SK-N-SH treated with all-trans-retinoic acid at 6 μM for 48 hours (cell line): Measurements from ENCODE around the gene SPOCK1.

Experiments
- ATAC-seq: fragments of 200-7000 bp; cut with Tn5 transposase; 3 replicates; pipeline ENCODE4 v1.9.1; 2020; ENCODE audit warnings: mild to moderate bottlenecking, moderate library complexity
- ARNTL ChIP-seq: fragments of 450-650 bp; formaldehyde crosslinking; IDR thresholded peaks from 2 replicates; pipeline ENCODE4 v1.5.0; 2020; ENCODE audit warnings: low read depth, mild to moderate bottlenecking, moderate library complexity, borderline replicate concordance
- CSDC2 ChIP-seq: fragments of 250-450 bp; sonication (Bioruptor Pico); IDR thresholded peaks from 2 replicates; pipeline ENCODE4 v1.5.0; 2020; ENCODE audit warnings: mild to moderate bottlenecking, moderate library complexity
- ESRRG ChIP-seq: fragments of 250-450 bp; sonication (Bioruptor Pico); IDR thresholded peaks from 2 replicates; pipeline ENCODE4 v1.6.1; 2021; ENCODE audit warnings: mild to moderate bottlenecking
- GLIS3 ChIP-seq: fragments of 250-450 bp; sonication (Bioruptor Pico); IDR thresholded peaks from 2 replicates; pipeline ENCODE4 v1.5.0; 2020; ENCODE audit warnings: mild to moderate bottlenecking, moderate library complexity
- ISL1 ChIP-seq: fragments of 250-450 bp; sonication (Bioruptor Pico); IDR thresholded peaks from 2 replicates; pipeline ENCODE4 v2.1.2; 2022; ENCODE audit warnings: mild to moderate bottlenecking, moderate library complexity
- OSR1 ChIP-seq: fragments of 250-450 bp; sonication (Bioruptor Pico); IDR thresholded peaks from 2 replicates; pipeline ENCODE4 v1.8.0; 2022; ENCODE audit warnings: moderate library complexity, mild to moderate bottlenecking, inconsistent platforms
- PPARA ChIP-seq: fragments of 250-450 bp; sonication (Bioruptor Pico); IDR thresholded peaks from 2 replicates; pipeline ENCODE4 v1.5.0; 2020; ENCODE audit warnings: mild to moderate bottlenecking, borderline replicate concordance
- RARB ChIP-seq: fragments of 250-450 bp; sonication (Bioruptor Pico); IDR thresholded peaks from 2 replicates; pipeline ENCODE4 v1.8.0; 2021; ENCODE audit warnings: mild to moderate bottlenecking, moderate library complexity
- SNAI2 ChIP-seq: fragments of 250-450 bp; sonication (Bioruptor Pico); IDR thresholded peaks from 2 replicates; pipeline ENCODE4 v1.5.0; 2020; ENCODE audit warnings: mild to moderate bottlenecking, moderate library complexity
- TCF4 ChIP-seq: fragments of 250-450 bp; sonication (Bioruptor Pico); IDR thresholded peaks from 2 replicates; pipeline ENCODE4 v1.8.0; 2021; ENCODE audit warnings: mild to moderate bottlenecking, moderate library complexity, borderline replicate concordance
- TOX ChIP-seq: fragments of 250-450 bp; sonication (Bioruptor Pico); IDR thresholded peaks from 2 replicates; pipeline ENCODE4 v1.8.0; 2021; ENCODE audit warnings: mild to moderate bottlenecking, moderate library complexity, borderline replicate concordance
- ZC3H10 ChIP-seq: fragments of 250-450 bp; sonication (Bioruptor Pico); IDR thresholded peaks from 2 replicates; pipeline ENCODE4 v1.5.1; 2021; ENCODE audit warnings: mild to moderate bottlenecking, moderate library complexity
- ZFP3 ChIP-seq: fragments of 250-450 bp; sonication (Bioruptor Pico); IDR thresholded peaks from 2 replicates; pipeline ENCODE4 v1.5.0; 2020; ENCODE audit warnings: mild to moderate bottlenecking, moderate library complexity
- ZFP30 ChIP-seq: fragments of 450-650 bp; formaldehyde crosslinking; IDR thresholded peaks from 2 replicates; pipeline ENCODE4 v1.5.0; 2022; ENCODE audit warnings: mild to moderate bottlenecking, moderate library complexity
- ZNF565 ChIP-seq: fragments of 450-650 bp; formaldehyde crosslinking; conservative IDR thresholded peaks from 2 replicates; pipeline ENCODE4 v1.5.0; 2020; ENCODE audit warnings: low read depth, mild to moderate bottlenecking, moderate library complexity
- ZNF70 ChIP-seq: fragments of 450-650 bp; formaldehyde crosslinking; IDR thresholded peaks from 2 replicates; pipeline ENCODE4 v1.5.0; 2020; ENCODE audit warnings: mild to moderate bottlenecking, moderate library complexity
- TF ChIP-seq, protein P1 (sequence below): fragments of 250-450 bp; sonication (Bioruptor Pico); IDR thresholded peaks from 2 replicates; pipeline ENCODE4 v1.8.0; 2021; ENCODE audit warnings: low read depth, mild to moderate bottlenecking, moderate library complexity, borderline replicate concordance
- TF ChIP-seq, protein P2 (sequence below): fragments of 250-450 bp; sonication (Bioruptor Pico); IDR thresholded peaks from 2 replicates; pipeline ENCODE4 v1.5.1; 2021; ENCODE audit warnings: mild to moderate bottlenecking, moderate library complexity
- TF ChIP-seq, protein P3 (sequence below): fragments of 250-450 bp; sonication (Bioruptor Pico); IDR thresholded peaks from 2 replicates; pipeline ENCODE4 v1.8.0; 2020; ENCODE audit warnings: mild to moderate bottlenecking, moderate library complexity, borderline replicate concordance
- TF ChIP-seq, protein P4 (sequence below): fragments of 250-450 bp; sonication (Bioruptor Pico); IDR thresholded peaks from 2 replicates; pipeline ENCODE4 v1.5.1; 2020; ENCODE audit warnings: low read depth, mild to moderate bottlenecking, moderate library complexity
- TF ChIP-seq, protein P5 (sequence below): fragments of 250-450 bp; sonication (Bioruptor Pico); IDR thresholded peaks from 2 replicates; pipeline ENCODE4 v1.5.0; 2020; ENCODE audit warnings: mild to moderate bottlenecking, moderate library complexity

The SPOCK1 gene

DNA sequence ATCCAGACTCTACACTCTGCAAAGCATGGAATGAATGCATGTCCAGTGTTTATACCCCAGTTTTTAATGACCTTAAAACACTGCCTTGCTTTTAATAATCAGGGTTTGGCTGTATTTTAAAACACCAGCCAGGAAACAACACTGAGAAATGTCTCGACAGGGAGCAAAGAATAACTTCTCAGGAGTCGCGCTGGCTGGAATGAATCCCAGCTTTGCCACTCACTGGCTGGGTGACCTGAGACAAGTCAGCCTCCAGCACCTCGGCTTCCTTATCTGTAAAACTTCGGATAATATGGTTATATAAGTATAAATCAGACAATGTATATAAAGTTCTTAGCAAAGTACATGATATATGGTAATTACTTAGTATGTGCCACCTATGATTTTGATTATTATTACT, 505.0 kb downstream of the SPOCK1 start (continued):
- TF ChIP-seq TCF4 (CRISPR knock-in tag) = no peak
- TF ChIP-seq, protein P1, sequence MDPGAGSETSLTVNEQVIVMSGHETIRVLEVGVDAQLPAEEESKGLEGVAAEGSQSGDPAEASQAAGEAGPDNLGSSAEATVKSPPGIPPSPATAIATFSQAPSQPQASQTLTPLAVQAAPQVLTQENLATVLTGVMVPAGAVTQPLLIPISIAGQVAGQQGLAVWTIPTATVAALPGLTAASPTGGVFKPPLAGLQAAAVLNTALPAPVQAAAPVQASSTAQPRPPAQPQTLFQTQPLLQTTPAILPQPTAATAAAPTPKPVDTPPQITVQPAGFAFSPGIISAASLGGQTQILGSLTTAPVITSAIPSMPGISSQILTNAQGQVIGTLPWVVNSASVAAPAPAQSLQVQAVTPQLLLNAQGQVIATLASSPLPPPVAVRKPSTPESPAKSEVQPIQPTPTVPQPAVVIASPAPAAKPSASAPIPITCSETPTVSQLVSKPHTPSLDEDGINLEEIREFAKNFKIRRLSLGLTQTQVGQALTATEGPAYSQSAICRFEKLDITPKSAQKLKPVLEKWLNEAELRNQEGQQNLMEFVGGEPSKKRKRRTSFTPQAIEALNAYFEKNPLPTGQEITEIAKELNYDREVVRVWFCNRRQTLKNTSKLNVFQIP = no peak
- TF ChIP-seq TOX (CRISPR knock-in tag) = no peak
- TF ChIP-seq SNAI2 (CRISPR knock-in tag) = no peak
- no peak for TF ChIP-seq ZC3H10 (CRISPR knock-in tag)
- no peak for TF ChIP-seq ISL1

DNA sequence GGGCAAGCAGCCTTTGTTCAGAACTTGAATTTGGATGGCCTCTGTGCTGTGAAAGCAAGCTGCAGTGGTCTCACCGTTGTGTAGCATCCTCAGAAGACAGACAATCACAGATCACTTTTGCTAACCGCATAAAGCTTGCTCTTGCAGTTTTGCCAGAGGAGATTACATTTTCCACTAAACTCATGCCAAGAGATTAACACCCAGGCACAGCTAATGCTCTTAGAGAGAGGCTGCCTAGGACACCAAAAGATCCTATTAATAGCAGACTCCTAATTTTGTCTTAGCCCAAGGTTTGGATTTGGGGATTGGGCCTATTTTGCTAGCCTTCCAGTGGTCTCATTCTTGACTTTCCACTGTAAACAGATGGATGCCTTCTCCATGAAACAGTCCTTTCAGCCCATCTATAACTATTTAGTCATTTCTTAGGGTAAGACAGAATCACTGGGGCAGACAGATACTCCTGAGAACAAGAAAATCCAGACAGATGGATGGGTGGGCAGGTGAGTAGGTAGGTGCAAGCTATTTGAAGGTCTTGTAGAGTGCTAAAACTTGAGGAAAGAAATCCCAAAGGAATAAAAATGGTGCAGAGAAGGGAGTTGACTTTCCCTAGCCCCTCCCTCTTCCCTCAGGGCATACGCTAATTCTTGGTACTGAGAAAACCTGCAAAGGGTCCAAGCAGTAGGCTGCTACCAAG, 506.2 kb downstream of the SPOCK1 start:
- no peak for ATAC-seq
- TF ChIP-seq ZFP30 (CRISPR knock-in tag) (no peak), ZFP3 (CRISPR knock-in tag) (no peak), PPARA (CRISPR knock-in tag) (no peak), ESRRG (CRISPR knock-in tag) (no peak), TCF4 (CRISPR knock-in tag) (no peak), RARB (CRISPR knock-in tag) (no peak), CSDC2 (CRISPR knock-in tag) (no peak), ISL1 (no peak), ZNF565 (CRISPR knock-in tag) (no peak), GLIS3 (no peak), OSR1 (no peak), ZNF70 (CRISPR knock-in tag) (no peak), SNAI2 (CRISPR knock-in tag) (no peak), ARNTL (CRISPR knock-in tag) (no peak), ZC3H10 (CRISPR knock-in tag) (no peak)
- TF ChIP-seq, protein P2, sequence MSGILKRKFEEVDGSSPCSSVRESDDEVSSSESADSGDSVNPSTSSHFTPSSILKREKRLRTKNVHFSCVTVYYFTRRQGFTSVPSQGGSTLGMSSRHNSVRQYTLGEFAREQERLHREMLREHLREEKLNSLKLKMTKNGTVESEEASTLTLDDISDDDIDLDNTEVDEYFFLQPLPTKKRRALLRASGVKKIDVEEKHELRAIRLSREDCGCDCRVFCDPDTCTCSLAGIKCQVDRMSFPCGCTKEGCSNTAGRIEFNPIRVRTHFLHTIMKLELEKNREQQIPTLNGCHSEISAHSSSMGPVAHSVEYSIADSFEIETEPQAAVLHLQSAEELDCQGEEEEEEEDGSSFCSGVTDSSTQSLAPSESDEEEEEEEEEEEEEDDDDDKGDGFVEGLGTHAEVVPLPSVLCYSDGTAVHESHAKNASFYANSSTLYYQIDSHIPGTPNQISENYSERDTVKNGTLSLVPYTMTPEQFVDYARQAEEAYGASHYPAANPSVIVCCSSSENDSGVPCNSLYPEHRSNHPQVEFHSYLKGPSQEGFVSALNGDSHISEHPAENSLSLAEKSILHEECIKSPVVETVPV = no peak
- TF ChIP-seq, protein P1 = no peak
- TF ChIP-seq, protein P3, sequence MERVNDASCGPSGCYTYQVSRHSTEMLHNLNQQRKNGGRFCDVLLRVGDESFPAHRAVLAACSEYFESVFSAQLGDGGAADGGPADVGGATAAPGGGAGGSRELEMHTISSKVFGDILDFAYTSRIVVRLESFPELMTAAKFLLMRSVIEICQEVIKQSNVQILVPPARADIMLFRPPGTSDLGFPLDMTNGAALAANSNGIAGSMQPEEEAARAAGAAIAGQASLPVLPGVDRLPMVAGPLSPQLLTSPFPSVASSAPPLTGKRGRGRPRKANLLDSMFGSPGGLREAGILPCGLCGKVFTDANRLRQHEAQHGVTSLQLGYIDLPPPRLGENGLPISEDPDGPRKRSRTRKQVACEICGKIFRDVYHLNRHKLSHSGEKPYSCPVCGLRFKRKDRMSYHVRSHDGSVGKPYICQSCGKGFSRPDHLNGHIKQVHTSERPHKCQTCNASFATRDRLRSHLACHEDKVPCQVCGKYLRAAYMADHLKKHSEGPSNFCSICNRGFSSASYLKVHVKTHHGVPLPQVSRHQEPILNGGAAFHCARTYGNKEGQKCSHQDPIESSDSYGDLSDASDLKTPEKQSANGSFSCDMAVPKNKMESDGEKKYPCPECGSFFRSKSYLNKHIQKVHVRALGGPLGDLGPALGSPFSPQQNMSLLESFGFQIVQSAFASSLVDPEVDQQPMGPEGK = no peak
- TF ChIP-seq, protein P4, sequence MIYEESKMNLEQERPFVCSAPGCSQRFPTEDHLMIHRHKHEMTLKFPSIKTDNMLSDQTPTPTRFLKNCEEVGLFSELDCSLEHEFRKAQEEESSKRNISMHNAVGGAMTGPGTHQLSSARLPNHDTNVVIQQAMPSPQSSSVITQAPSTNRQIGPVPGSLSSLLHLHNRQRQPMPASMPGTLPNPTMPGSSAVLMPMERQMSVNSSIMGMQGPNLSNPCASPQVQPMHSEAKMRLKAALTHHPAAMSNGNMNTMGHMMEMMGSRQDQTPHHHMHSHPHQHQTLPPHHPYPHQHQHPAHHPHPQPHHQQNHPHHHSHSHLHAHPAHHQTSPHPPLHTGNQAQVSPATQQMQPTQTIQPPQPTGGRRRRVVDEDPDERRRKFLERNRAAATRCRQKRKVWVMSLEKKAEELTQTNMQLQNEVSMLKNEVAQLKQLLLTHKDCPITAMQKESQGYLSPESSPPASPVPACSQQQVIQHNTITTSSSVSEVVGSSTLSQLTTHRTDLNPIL (CRISPR knock-in tag) = no peak
- TF ChIP-seq, protein P5, sequence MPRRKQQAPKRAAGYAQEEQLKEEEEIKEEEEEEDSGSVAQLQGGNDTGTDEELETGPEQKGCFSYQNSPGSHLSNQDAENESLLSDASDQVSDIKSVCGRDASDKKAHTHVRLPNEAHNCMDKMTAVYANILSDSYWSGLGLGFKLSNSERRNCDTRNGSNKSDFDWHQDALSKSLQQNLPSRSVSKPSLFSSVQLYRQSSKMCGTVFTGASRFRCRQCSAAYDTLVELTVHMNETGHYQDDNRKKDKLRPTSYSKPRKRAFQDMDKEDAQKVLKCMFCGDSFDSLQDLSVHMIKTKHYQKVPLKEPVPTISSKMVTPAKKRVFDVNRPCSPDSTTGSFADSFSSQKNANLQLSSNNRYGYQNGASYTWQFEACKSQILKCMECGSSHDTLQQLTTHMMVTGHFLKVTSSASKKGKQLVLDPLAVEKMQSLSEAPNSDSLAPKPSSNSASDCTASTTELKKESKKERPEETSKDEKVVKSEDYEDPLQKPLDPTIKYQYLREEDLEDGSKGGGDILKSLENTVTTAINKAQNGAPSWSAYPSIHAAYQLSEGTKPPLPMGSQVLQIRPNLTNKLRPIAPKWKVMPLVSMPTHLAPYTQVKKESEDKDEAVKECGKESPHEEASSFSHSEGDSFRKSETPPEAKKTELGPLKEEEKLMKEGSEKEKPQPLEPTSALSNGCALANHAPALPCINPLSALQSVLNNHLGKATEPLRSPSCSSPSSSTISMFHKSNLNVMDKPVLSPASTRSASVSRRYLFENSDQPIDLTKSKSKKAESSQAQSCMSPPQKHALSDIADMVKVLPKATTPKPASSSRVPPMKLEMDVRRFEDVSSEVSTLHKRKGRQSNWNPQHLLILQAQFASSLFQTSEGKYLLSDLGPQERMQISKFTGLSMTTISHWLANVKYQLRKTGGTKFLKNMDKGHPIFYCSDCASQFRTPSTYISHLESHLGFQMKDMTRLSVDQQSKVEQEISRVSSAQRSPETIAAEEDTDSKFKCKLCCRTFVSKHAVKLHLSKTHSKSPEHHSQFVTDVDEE (CRISPR knock-in tag) = no peak
